Adipocyte (in vitro differentiated cells): ENCODE results near the gene RAMACL.

Experiments
- DNase-seq: peaks from one replicate; pipeline ENCODE4 v3.0.0-alpha.2; 2015; ENCODE audit warnings: low read depth
- H3K27me3 ChIP-seq: replicated peaks from 2 replicates; pipeline ENCODE4 v1.7.0; 2013; ENCODE audit warnings: mild to moderate bottlenecking, low read length, moderate library complexity; ENCODE audit not compliant: control insufficient read depth, insufficient read depth
- H3K36me3 ChIP-seq: 2 replicates; pipeline ENCODE4 v1.7.0; 2013; ENCODE audit warnings: low read length, mild to moderate bottlenecking, moderate library complexity; ENCODE audit not compliant: control insufficient read depth, insufficient read depth, severe bottlenecking
- H3K4me1 ChIP-seq: 2 replicates; pipeline ENCODE4 v1.7.0; 2013; ENCODE audit warnings: mild to moderate bottlenecking, low read length, moderate library complexity; ENCODE audit not compliant: control insufficient read depth, insufficient read depth
- H3K4me3 ChIP-seq: 2 replicates; pipeline ENCODE4 v1.7.0; 2013; ENCODE audit warnings: mild to moderate bottlenecking, low read length, moderate library complexity
- H3K9ac ChIP-seq: 2 replicates; pipeline ENCODE4 v1.7.0; 2013; ENCODE audit warnings: mild to moderate bottlenecking, low read length, moderate library complexity
- H3K9me3 ChIP-seq: 2 replicates; pipeline ENCODE4 v1.7.0; 2013; ENCODE audit warnings: mild to moderate bottlenecking, low read length, moderate library complexity; ENCODE audit not compliant: control insufficient read depth

The RAMACL gene

DNA sequence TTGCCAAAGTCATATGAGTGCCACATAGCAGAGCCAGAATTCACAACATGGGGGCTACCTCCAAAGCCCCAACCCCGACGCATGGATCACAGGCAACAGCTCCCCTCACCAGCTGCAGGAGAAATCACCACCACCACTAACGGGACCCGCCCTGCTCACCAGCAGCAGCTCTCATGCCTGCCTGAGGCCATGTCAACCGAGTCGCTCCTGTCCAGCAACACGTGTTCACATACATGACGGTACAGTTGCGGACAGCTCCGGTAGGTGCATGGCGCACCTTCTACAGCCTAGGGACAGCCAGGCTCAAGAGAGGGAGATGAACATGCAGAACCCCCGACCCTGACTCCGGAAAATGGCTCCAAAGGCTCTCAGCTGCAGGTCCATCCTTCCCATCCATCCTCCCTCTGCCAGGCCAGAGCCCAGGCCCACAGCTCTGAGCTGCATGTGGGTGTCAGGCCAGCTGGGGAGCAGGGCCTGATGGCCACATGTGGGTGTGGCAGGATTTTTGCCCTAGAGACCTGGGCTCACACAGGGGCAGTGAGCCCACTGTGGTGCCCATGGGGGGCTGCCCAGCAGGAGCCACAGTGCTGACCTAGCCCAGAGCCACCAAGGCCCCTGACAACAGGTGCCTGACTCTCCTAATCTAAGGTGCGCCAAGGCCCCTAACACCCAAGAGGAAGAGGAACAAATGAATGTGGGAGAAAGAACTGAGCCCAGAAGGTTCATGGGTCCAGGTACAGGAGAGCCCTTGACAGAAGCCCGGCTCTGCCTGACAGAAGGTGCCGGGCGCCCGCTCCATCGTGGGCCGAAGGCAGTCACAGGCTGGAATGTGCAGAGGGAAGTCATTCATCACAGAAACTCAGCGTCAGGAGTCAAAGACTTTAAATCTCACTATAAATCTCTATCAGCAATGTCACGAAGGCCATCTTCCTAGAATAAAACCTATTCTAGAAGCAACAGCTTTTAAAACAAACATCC lies 30.1 kb upstream of the RAMACL start:
- no peak for DNase-seq
- Histone ChIP-seq H3K9me3 (no peaks in the 10 kb centered on the region), H3K36me3 (peaks cover 17% of the 10 kb centered on the region), H3K4me3 (no peak overlapping the region), H3K27me3 (no peaks in the 10 kb centered on the region), H3K4me1 (peaks cover 63% of the 10 kb centered on the region), H3K9ac (no peak overlapping the region)

DNA sequence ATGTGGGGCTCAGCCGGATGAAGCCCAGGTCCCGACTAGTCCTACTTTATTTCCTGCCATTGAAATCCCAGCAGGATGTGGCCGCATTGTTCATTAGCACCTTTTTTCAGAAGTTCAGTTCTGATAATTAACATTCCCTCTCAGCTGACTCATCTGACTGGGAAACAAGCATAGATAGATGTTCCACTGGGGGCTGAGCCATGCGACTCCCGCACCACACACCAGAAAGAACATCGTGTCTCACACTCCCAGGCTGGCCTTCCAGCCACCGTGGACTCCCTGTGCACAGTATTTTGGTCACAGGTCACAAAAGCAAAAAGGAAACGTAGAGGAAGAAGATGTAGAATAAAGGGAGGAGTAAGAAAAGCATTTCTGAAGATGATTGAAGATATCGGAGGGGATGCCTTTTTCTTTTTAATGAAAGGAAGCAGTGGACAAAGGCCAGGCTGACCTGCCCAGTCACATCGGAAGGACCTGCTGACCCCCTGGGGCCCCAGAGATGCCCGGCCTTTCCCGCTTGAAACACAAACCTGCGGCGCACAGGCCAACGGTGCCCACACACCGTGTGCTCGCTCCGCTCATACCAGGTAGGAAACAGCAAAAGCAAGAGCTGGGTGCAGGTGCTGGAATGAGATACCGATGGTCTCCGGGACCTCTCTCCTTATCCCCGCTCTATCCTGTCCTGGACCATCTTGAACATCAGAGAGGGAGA lies 28.7 kb upstream of the RAMACL start:
- no peaks in the 10 kb centered on the region for H3K9me3 ChIP-seq
- no peak for DNase-seq
- peaks cover 19% of the 10 kb centered on the region for H3K36me3 ChIP-seq
- H3K4me1 ChIP-seq: peaks cover 50% of the 10 kb centered on the region
- no peak overlapping the region for H3K4me3 ChIP-seq
- no peaks in the 10 kb centered on the region for H3K27me3 ChIP-seq
- H3K9ac ChIP-seq: peak overlapping the region; percentile 32

DNA sequence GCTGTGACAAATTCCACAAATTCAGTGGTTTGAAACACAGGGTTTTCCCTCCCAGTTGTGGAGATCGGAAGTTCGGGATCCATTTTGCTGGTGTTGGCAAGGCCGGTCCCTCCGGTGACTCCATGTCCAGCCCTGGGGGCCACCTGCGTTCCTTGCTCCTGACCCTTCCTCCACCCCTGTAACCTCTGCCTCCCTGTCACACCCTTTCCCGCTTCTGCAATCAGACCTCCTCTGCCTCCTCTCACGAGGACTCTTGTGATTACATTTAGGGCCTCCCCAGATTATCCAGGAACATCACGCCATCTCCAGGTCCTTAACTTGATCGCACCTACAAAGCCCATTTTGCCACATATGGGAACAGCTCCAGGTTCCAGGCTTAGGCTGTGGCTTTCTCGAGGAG lies 28.1 kb upstream of the RAMACL start:
- H3K9me3 ChIP-seq: no peaks in the 10 kb centered on the region
- H3K27me3 ChIP-seq: no peaks in the 10 kb centered on the region
- peaks cover 19% of the 10 kb centered on the region for H3K36me3 ChIP-seq
- H3K4me1 ChIP-seq: peaks cover 44% of the 10 kb centered on the region
- no peak for DNase-seq
- peak overlapping the region; percentile 1 for H3K9ac ChIP-seq
- no peak overlapping the region for H3K4me3 ChIP-seq

DNA sequence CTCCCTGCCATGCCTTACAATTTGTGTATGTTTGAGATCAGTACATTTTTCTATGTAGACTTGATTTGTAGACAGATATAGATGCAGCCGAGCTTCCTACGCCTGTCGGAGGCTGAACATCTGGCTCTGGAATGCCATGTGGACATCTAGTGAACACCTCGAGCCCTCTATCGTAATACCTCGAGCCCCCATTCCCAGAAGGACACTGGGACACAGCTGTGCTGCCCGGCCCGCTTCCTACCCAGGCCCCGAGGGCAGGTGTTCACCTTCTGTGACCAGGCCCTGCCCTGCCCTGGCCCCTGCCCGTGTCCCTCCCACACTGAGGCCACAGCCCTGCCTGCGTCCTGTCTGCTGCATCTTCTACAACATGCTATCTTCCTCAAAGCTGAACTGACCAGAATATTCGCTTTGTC lies 27.7 kb upstream of the RAMACL start:
- H3K27me3 ChIP-seq: no peaks in the 10 kb centered on the region
- H3K36me3 ChIP-seq: peaks cover 19% of the 10 kb centered on the region
- no peaks in the 10 kb centered on the region for H3K9me3 ChIP-seq
- H3K4me1 ChIP-seq: peaks cover 39% of the 10 kb centered on the region
- peak overlapping the region; percentile 1 for H3K9ac ChIP-seq
- no peak for DNase-seq
- no peak overlapping the region for H3K4me3 ChIP-seq

DNA sequence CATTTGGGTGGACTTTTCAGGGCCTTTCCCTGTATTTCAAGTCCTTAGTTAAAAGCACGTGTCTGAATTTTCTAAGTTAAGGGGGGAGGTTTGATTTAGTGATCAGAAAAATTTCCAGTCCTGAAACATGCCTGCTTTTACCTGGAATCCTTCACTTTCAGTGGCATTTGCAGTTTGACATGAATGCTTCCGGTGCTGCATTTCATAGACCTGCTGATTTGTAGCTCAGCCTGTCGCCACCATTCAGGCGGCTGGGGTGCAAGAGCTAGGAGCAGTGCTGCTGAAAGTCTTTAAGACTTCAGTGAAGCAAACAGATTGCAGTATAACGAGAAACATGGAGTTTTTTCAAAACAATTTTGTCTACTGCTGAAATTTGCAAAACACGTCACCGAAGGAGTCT lies 26.5 kb upstream of the RAMACL start:
- peaks cover 9% of the 10 kb centered on the region for H3K36me3 ChIP-seq
- no peaks in the 10 kb centered on the region for H3K9me3 ChIP-seq
- no peak overlapping the region for H3K9ac ChIP-seq
- DNase-seq: no peak
- peaks cover 28% of the 10 kb centered on the region for H3K4me1 ChIP-seq
- H3K27me3 ChIP-seq: no peaks in the 10 kb centered on the region
- no peak overlapping the region for H3K4me3 ChIP-seq

DNA sequence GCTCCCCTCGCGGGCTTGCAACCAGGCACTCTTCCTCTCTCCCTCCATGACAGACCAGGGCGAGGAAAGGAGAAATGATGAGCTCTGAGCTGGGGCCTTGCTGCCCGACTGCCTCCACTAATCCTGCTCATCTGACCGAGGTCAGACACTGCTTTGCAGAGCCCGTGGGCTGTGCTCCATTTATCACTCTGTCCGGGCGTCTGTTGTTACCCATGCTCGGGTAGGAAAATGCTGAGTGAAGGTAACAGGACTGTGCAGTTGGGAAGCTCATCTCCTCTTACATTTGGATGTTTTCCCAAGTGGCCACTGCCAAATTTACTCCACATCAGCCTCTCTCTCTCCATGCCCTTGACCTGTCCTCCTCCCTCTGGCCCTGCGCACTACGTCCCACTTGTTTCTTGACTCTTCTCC lies 26.0 kb upstream of the RAMACL start:
- Histone ChIP-seq H3K9ac (no peak overlapping the region), H3K27me3 (no peaks in the 10 kb centered on the region), H3K4me1 (peaks cover 26% of the 10 kb centered on the region), H3K36me3 (peaks cover 5% of the 10 kb centered on the region), H3K9me3 (no peaks in the 10 kb centered on the region), H3K4me3 (no peak overlapping the region)
- DNase-seq: no peak

DNA sequence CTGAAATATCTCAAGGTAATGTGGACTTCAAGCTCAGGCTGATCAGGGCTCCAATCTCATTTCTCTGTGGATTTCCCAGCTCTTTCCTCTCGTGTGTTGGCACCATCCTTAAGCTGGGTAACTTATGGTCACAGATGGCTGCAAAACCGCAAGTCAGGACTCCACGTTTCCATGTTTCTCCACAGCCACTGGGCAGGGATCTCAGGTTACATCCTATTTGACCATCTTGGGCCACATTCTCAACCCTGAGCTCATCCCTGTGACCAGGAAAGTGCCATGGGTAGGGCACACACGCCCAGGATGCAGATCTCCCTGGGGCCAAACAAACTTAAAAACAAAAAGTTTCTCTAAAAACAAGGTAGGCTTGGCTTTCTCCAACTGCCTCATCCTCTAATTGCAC lies 25.2 kb upstream of the RAMACL start:
- Histone ChIP-seq H3K4me3 (no peak overlapping the region), H3K9me3 (no peaks in the 10 kb centered on the region), H3K4me1 (peaks cover 23% of the 10 kb centered on the region), H3K9ac (no peak overlapping the region), H3K36me3 (peaks cover 3% of the 10 kb centered on the region), H3K27me3 (no peaks in the 10 kb centered on the region)
- no peak for DNase-seq

DNA sequence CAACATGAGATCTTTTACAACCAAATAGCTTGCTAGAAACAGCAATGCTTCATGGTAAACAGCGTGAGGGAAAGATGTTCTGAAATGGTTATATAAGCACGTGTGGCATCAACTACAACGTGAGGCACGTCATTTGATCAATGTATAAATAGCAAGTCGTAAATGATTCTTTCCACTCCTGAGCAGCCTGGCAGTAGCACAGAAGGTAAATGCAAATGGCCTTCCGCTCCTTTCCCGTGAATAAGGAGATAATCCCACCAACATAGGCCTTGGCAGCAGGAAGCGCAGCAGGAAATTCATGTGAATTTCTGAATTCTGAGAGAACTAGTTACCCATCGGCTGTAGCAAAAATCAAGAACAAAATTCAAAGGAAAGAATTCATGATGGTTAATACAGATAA lies 23.6 kb upstream of the RAMACL start:
- H3K27me3 ChIP-seq: no peaks in the 10 kb centered on the region
- H3K4me1 ChIP-seq: peaks cover 10% of the 10 kb centered on the region
- H3K9ac ChIP-seq: no peak overlapping the region
- no peaks in the 10 kb centered on the region for H3K9me3 ChIP-seq
- H3K4me3 ChIP-seq: no peak overlapping the region
- peaks cover 3% of the 10 kb centered on the region for H3K36me3 ChIP-seq
- no peak for DNase-seq

DNA sequence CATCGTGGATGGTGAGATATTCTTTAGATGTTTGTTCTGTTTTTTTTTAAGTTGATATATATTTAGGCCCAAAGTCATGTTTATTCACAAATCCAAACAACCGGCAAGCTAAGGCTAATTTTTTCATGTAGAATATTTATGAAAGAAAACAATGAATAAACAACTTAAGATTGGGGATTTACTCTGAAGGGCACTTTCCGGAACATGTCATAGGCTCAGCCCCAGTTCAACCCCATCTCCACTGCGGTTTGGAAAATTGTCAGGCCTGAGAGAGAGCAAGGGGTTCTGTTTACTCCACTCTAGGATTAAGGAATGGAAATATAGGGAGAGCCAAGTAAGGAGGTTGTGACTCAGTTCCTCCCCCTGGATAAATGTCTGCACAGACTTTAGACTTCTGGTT lies 22.3 kb upstream of the RAMACL start:
- H3K4me3 ChIP-seq: no peak overlapping the region
- H3K9me3 ChIP-seq: no peaks in the 10 kb centered on the region
- DNase-seq: peak; percentile 85
- H3K9ac ChIP-seq: no peak overlapping the region
- peaks cover 3% of the 10 kb centered on the region for H3K36me3 ChIP-seq
- H3K4me1 ChIP-seq: no peaks in the 10 kb centered on the region
- H3K27me3 ChIP-seq: no peaks in the 10 kb centered on the region

DNA sequence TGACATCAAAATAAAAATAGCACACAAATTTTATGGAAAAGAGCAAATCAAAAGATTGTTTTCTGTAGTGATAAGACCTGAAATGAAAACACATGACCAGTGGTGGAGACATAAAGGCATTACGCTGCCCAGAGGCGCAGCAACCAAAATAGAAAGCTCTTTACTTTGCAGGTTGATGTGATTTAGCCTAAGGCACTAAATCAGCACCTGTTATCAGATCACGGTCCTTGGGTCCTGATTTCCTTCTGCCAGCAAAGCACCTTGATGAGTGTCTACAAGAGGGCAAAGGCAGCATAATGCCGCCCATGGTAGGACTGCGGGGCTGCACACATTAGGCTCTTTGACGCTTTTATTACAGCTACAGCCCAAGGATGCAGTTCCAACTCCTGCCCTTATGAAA lies 19.3 kb upstream of the RAMACL start:
- DNase-seq: no peak
- H3K27me3 ChIP-seq: no peaks in the 10 kb centered on the region
- H3K9ac ChIP-seq: no peak overlapping the region
- no peaks in the 10 kb centered on the region for H3K4me1 ChIP-seq
- H3K9me3 ChIP-seq: no peaks in the 10 kb centered on the region
- no peak overlapping the region for H3K4me3 ChIP-seq
- H3K36me3 ChIP-seq: peaks cover 3% of the 10 kb centered on the region

DNA sequence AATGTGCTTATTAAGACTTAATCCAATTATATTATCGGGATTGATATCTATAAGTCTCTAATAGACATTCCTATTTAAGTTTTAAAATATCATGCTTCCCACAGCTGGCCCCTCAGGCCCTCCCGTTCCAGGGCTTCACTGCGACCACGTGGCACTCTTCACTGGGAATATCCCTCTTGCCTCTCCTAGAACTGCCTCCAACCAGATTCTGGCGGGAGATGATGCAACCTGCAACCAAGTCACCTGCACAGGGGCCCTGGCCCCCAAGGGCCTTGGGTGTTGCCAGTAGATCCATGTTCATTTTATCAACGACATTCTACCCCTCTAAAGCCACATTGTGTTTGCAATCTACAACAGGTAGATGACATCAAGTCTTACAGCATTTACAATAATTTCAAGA lies 18.4 kb upstream of the RAMACL start:
- no peaks in the 10 kb centered on the region for H3K9me3 ChIP-seq
- no peak overlapping the region for H3K9ac ChIP-seq
- no peaks in the 10 kb centered on the region for H3K27me3 ChIP-seq
- no peaks in the 10 kb centered on the region for H3K4me1 ChIP-seq
- no peak overlapping the region for H3K4me3 ChIP-seq
- DNase-seq: no peak
- peaks cover 3% of the 10 kb centered on the region for H3K36me3 ChIP-seq
